ENCODE measurements around the gene CACNA1G.

DNA sequence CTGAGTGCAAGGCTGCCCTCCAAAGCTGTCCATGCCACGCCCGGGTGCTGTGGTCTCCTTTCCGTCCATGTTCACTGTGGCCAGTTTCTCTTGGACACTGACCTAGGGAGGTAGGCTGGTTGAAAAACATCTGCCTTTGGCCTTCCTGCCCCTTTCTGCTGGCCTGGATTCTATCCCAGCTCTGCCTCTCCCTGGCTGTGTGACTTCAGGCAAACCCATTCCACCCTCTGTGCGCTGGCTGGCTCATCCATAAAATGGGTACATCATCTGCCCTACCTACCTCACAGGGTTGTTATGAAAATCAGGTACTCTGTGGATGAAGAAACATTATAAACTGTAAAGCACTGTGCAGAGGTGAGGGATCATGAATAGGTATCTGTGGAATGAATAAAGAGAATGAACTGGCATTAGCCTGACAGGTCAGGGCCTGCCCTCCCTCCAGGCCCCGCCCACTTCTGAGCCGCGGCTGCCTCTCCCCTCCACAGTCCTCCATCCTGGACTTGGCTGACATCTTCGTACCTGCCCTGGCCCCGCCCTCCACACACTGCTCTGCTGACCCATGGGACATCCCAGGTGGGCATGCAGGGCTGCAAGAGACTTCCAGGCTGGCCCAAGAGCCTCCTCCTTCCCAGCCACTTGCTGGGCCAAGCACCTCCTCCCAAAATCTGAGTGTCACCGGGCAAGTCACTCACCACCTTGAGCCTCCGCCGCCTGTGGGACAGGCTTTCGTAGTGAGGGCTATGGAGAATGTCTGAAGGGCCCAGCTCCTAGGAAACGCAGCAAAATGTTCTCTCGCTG lies 20.6 kb upstream of the CACNA1G start:
- TF ChIP-seq EZH2 (IDR thresholded peaks at IDR 0.05; ENCODE audit: borderline replicate concordance, low read length) = no peak
- TF ChIP-seq, protein P1, sequence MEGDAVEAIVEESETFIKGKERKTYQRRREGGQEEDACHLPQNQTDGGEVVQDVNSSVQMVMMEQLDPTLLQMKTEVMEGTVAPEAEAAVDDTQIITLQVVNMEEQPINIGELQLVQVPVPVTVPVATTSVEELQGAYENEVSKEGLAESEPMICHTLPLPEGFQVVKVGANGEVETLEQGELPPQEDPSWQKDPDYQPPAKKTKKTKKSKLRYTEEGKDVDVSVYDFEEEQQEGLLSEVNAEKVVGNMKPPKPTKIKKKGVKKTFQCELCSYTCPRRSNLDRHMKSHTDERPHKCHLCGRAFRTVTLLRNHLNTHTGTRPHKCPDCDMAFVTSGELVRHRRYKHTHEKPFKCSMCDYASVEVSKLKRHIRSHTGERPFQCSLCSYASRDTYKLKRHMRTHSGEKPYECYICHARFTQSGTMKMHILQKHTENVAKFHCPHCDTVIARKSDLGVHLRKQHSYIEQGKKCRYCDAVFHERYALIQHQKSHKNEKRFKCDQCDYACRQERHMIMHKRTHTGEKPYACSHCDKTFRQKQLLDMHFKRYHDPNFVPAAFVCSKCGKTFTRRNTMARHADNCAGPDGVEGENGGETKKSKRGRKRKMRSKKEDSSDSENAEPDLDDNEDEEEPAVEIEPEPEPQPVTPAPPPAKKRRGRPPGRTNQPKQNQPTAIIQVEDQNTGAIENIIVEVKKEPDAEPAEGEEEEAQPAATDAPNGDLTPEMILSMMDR (IDR thresholded peaks at IDR 0.05; ENCODE audit: low read length) = no peak
